Measurements from ENCODE around the gene CHST11. TPM values are rescaled to one million over a fixed set of nuclear protein-coding genes. Genes with fewer than 3 reads are reported as not detected.

The CHST11 gene
- total RNA-seq, 4 donors from 2014 or later = 20.8 to 56.7 (median 26.5) TPM

- Histone ChIP-seq H3K9me3 (peaks cover 0 to 11% (median 0%) of the 10 kb centered on the region in 4 donors), H3K27me3 (no peaks in the 10 kb centered on the region), H3K4me1 (no peaks in the 10 kb centered on the region), H3K36me3 (no peaks in the 10 kb centered on the region), H3K27ac (no peak overlapping the region), H3K4me3 (no peak overlapping the region)
- TF ChIP-seq CTCF (IDR thresholded peaks at IDR 0.05) (no peak), EP300 (IDR thresholded peaks at IDR 0.05) (no peak), POLR2A (IDR thresholded peaks at IDR 0.05) (no peak)
- no peak for DNase-seq (ENCODE audit: low spot score in 2 of 2)
These were observed 311.3 kb downstream of the CHST11 start for GRCh38 chr12:104768033-104768432.

- WGBS, 2 donors = 45% methylated on average over 6 of the region's 6 CpGs
- Histone ChIP-seq H3K27ac (no peak overlapping the region), H3K4me3 (no peak overlapping the region), H3K27me3 (no peaks in the 10 kb centered on the region), H3K36me3 (no peaks in the 10 kb centered on the region), H3K9me3 (peaks cover 0 to 20% (median 4%) of the 10 kb centered on the region in 4 donors), H3K4me1 (no peaks in the 10 kb centered on the region)
- TF ChIP-seq EP300 (IDR thresholded peaks at IDR 0.05) (no peak), CTCF (IDR thresholded peaks at IDR 0.05) (no peak), POLR2A (IDR thresholded peaks at IDR 0.05) (no peak)
- no peak for DNase-seq (ENCODE audit: low spot score in 2 of 2)
These were observed 312.4 kb downstream of the CHST11 start for GRCh38 chr12:104769144-104769561.

GRCh38 chr12:104772336-104772735 lies 315.6 kb downstream of the CHST11 start:
- peaks cover 0 to 20% (median 4%) of the 10 kb centered on the region in 4 donors for H3K9me3 ChIP-seq
- TF ChIP-seq EP300 (IDR thresholded peaks at IDR 0.05) (no peak), POLR2A (IDR thresholded peaks at IDR 0.05) (no peak), CTCF (IDR thresholded peaks at IDR 0.05) (no peak)

GRCh38 chr12:104775731-104776231 lies 319.0 kb downstream of the CHST11 start:
- no peak for TF ChIP-seq POLR2A (IDR thresholded peaks at IDR 0.05)
- TF ChIP-seq CTCF (IDR thresholded peaks at IDR 0.05) = no peak
- no peak for TF ChIP-seq EP300 (IDR thresholded peaks at IDR 0.05)
- no peaks in the 10 kb centered on the region for H3K27me3 ChIP-seq
- H3K36me3 ChIP-seq = no peaks in the 10 kb centered on the region
- no peak for DNase-seq (ENCODE audit: low spot score in 2 of 2)
- H3K4me1 ChIP-seq = no peaks in the 10 kb centered on the region
- no peak overlapping the region for H3K27ac ChIP-seq
- H3K4me3 ChIP-seq = no peak overlapping the region
- 54 to 67% methylated on average over 2 of the region's 2 CpGs for WGBS, 2 donors
- peaks cover 0 to 27% (median 4%) of the 10 kb centered on the region in 4 donors for H3K9me3 ChIP-seq

More at GRCh38 chr12:104772336-104772735, 315.6 kb downstream of the CHST11 start:
- Histone ChIP-seq H3K27ac (no peak overlapping the region), H3K36me3 (no peaks in the 10 kb centered on the region), H3K4me3 (no peak overlapping the region), H3K27me3 (no peaks in the 10 kb centered on the region), H3K4me1 (no peaks in the 10 kb centered on the region)
- 94 to 97% methylated on average over 1 of the region's 1 CpG for WGBS, 2 donors
- DNase-seq (ENCODE audit: low spot score in 2 of 2) = no peak

- peaks cover 0 to 7% (median under 1%) of the 10 kb centered on the region in 4 donors for H3K9me3 ChIP-seq
- 74 to 84% methylated on average over 2 of the region's 2 CpGs for WGBS, 2 donors
- no peaks in the 10 kb centered on the region for H3K36me3 ChIP-seq
- H3K4me1 ChIP-seq = no peaks in the 10 kb centered on the region
- DNase-seq (ENCODE audit: low spot score in 2 of 2) = no peak
- TF ChIP-seq POLR2A (IDR thresholded peaks at IDR 0.05) (no peak), EP300 (IDR thresholded peaks at IDR 0.05) (no peak), CTCF (IDR thresholded peaks at IDR 0.05) (no peak)
- H3K4me3 ChIP-seq = no peak overlapping the region
- H3K27ac ChIP-seq = no peak overlapping the region
- H3K27me3 ChIP-seq = no peaks in the 10 kb centered on the region
These were observed 322.4 kb downstream of the CHST11 start for GRCh38 chr12:104779134-104779533.
